GM19452 (cell line): ENCODE measurements around the gene TMEM235.
"Not testable (repeated sequence)": the region's sequence is repeated elsewhere in the genome, so short reads cannot be mapped to it uniquely, and the experiment has no call there.

Source experiments
- ATAC-seq: cut with Tn5 transposase; IDR thresholded peaks from one replicate; pipeline ENCODE4 v1.9.1; 2021; ENCODE audit not compliant: unreplicated experiment

The TMEM235 gene

GRCh38 chr17:78237401-78238012 lies 6.1 kb downstream of the TMEM235 start:
- ATAC-seq, result no peak

- ATAC-seq, result no peak
Measured at GRCh38 chr17:78238823-78239488, 7.5 kb downstream of the TMEM235 start.

- no peak for ATAC-seq
Measured at GRCh38 chr17:78239489-78239931, 8.1 kb downstream of the TMEM235 start.

- no peak for ATAC-seq
Measured at GRCh38 chr17:78240012-78240655, 8.7 kb downstream of the TMEM235 start.

DNA sequence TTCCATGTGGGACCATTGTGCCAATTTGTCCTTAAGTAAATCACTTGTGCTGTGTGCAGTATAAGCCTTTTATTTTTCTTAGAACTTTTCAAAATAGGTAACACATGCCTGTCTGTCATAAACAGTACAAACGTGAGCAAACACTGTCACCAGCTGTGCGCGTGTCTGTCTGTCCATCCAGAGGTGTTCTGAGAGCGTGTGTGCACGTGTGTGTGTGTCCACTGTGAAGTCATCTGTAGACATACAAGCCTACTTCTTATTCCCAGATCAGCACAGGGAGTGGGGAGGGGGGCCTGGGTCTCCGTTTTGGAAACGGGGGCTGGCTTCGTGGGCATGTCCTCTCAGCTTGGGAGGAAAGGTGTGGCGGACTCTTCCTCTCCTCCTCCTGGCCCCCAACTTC lies 9.4 kb downstream of the TMEM235 start:
- no peak for ATAC-seq

DNA sequence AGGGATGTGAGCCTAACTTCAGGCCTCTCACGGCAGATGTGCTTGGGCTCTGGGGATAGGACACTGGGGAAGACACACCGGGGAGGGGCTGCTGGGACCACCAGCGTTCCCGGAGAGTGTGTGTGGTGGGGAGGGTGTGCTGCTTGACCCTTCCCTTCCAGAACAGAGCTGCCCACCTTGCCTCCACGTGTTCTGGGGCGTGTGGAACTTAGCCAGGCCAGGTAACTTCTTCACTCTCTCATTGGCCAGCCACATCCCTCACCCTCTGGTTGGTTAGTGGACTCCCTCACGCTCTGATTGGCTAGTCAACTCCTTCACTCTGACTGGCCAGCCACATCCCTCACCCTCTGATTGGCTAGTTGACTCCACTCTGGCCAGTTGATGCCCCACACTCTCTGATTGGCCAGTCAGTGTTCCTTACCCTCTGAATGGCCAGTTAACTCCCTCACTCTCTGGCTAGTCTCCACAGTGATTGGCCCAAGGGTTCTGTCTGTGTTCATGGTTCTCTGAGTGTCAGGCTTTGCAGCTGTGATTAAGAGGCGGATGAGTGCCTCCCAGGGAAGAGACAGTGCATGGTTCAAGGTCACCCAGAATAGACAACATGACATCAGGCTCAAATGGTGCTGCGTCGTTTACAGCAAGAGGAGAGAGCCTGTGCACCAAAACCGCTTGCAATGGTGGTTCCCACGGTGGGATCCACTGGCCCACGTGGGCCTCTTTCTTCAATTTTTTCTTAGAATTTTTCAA lies 10.0 kb downstream of the TMEM235 start:
- ATAC-seq, result no peak

- ATAC-seq, result no peak
Measured at GRCh38 chr17:78242024-78242742, 10.8 kb downstream of the TMEM235 start.

- ATAC-seq, result no peak
Measured at GRCh38 chr17:78247304-78247703, 15.9 kb downstream of the TMEM235 start.

DNA sequence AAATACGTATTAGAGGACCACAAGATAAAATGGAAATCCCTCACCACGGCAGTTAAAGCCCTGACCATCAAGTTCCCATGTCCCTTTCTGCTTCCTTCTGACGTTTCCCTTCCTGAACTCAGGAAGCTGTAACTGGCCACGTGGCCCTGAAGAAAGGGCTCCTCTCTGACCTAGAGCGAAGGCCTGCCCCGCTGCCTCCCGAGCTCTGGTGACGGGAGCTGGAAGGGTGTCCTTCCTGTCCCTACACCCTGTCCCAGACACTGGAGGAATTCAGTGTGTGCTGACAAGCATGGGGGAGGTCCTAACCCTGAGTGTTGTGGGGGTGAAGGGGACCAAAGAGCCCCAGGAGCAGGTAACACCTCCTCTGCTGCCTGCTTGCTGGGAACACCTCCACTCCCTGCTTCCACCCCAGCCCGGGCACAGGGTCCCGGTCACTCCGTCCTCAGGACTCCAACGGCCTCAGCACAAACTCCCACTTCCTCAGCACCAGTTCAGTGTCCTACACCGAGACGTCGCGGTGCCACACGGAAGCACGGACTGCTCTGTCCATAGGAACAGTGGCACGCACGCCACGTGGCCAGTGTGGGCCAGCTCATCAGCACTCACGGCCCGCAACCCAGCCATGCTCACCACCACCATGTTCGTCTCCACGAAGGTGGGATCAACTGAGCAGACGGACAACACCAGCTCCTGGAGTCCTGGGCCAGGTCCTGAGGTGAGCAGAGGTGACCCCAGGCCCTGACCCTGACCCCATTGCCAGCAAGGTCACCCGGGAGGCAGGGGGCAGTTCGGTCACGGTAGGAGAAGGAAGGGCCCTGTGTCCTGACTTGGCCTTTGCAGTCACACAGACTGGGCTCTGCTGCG lies 16.9 kb downstream of the TMEM235 start:
- no peak for ATAC-seq

GRCh38 chr17:78249074-78249817 lies 17.8 kb downstream of the TMEM235 start:
- no peak for ATAC-seq

DNA sequence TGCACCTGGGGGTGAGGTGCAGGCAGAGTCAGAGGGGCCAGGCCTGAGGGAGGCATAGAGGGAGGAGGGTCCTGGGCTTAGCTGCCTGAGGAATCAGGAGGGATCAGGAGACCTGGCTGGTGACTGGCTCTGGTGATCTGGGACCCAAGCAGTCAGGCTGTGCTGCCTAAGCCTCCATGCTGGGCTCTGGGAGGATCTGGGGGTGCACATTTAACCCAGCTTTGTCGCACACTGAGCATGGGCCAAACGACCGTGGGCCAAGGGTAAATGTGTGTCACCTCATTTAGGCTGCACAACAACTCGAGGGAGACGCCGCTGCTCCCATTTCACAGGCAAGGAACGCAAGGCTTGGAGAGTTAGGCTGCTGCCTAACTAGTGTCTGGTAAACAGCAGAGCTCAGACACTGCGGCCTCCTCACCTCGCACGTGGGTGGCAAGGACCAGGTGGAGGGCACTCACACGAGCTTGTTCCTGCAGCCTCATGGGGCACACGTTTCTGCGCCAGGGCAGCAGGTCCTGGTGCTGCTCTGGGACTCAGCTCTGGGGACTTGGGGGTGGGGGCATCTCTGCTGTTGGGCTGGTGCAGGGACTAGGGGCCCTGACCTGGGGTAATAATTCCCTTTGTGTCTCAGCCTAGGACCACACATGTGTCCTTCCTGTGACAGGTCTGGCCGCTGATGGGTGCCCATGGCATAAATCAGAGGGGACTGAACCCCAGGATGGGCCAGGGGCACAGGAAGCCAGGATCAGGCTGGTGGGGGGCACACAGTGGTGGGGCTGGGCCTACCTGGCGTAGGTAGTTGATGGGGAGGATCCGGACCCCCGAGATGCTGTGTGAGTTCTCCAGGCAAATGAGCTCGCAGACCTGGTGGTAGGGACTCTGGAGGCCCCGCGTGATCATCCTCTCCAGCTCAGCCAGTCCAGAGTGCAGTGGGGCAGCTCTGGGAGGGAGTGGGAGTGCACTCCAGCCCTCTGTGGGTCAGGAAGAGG lies 18.7 kb downstream of the TMEM235 start:
- no peak for ATAC-seq

- ATAC-seq, result no peak
Measured at GRCh38 chr17:78250891-78251772, 19.7 kb downstream of the TMEM235 start.

- no peak for ATAC-seq
Measured at GRCh38 chr17:78251773-78252103, 20.3 kb downstream of the TMEM235 start.

- no peak for ATAC-seq
Measured at GRCh38 chr17:78252111-78252634, 20.7 kb downstream of the TMEM235 start.

DNA sequence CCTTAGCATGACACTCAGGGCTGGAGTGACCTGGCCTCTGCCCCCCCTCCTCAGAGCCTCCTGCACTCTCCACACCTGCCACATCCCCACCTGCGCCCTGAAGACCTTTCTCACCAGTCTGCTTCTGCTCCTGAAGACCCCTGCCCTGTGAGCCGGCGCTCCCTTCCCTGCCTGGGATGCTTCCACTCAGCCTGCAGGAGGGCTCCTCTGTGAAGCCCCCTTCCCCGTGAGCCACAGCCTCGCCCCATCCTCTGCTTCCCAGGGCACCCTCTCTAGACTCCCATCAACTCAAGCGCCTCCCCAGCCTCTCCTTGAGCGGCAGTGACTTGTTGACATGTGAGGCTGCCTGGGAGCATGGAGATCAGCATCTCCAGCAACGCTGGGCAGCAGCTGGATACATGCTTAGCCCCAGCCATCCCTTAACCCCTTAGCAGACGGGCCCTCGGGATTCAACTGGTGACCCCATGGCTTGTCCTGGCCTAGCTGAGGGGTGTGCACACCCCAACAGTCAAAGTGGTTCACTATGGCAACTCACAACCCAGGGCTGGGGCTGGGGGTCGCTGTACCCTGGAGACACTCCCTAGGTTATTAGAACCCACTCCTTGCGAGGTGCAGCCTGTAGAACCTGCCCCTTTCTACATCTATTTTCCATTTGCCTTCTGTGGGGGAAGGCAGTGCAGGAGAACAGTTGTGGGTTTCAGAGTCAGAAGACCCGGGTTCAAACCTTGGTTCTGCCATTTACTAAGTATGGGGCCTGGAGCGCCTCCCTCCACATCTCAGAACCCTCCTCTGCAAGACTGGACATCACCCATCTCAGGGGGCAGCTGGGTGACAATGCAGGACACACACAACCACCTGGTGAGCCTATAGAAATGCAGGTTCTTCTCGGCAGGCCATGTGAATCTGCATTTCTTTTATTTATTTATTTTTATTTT lies 21.5 kb downstream of the TMEM235 start:
- no peak for ATAC-seq

DNA sequence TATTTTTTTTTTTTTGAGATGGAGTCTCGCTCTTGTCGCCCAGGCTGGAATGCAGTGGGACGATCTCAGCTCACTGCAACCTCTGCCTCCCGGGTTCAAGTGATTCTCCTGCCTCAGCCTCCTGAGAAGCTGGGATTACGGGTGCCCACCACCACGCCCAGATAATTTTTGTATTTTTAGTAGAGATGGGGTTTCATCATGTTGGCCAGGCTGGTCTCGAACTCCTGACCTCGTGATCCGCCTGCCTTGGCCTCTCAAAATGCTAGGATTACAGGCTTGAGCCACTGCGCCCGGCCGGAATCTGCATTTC lies 22.2 kb downstream of the TMEM235 start:
- ATAC-seq, result not testable (repeated sequence)
